A549 (cell line): ENCODE results near the gene SCARB1. TPM values are rescaled to one million over a fixed set of nuclear protein-coding genes. Genes with fewer than 3 reads are reported as not detected.

ENCODE experiments used
- ATAC-seq, 2 experiments: fragments of 200-7000 bp in 1 of 2; fragments of >200 bp in 1 of 2; cut with Nextera tagmentation in 1 of 2; cut with Tn5 transposase in 1 of 2; 3 replicates each; pipeline versions ENCODE4 v1.8.0 to v1.9.1; 2018 to 2020; ENCODE audit warnings: mild to moderate bottlenecking in 1 of 2, moderate library complexity in 1 of 2
- CTCF ChIA-PET: fragments of 300-600 bp; sonication (Branson Sonifier 250); formaldehyde crosslinking; extraction: SDS; loops from one replicate; lab custom pipeline; 2021; ENCODE audit warnings: antibody characterized with exemption, inconsistent platforms; lab: Yijun Ruan, JAX
- POLR2A ChIA-PET: fragments of 350-600 bp; formaldehyde crosslinking; extraction: SDS; loops from one replicate; lab custom pipeline; 2021; ENCODE audit warnings: antibody characterized with exemption, inconsistent platforms; lab: Yijun Ruan, JAX
- DNase-seq, 2 experiments: peaks; one replicate each; pipeline versions ENCODE4 v3.0.0 to v3.0.0-alpha.2; 2011 to 2016; ENCODE audit warnings: low read depth in 1 of 2, low spot score in 1 of 2
- FAIRE-seq: peaks from 2 replicates; lab custom pipeline; 2011; peaks lifted over from hg19 to GRCh38; lab: Jason Lieb, UNC
- H3K27ac ChIP-seq, 2 experiments: fragments of >200 bp; sonication (Bioruptor Twin); formaldehyde crosslinking; 3 replicates each; pipeline ENCODE4 v1.5.1; 2016 to 2017
- H3K4me1 ChIP-seq: fragments of >200 bp; sonication (Bioruptor Twin); formaldehyde crosslinking; 3 replicates; pipeline ENCODE4 v1.6.1; 2016
- H3K4me2 ChIP-seq: fragments of >200 bp; sonication (Bioruptor Twin); formaldehyde crosslinking; 3 replicates; pipeline ENCODE4 v1.6.1; 2016
- H3K4me3 ChIP-seq: fragments of >200 bp; sonication (Bioruptor Twin); formaldehyde crosslinking; 3 replicates; pipeline ENCODE4 v1.5.1; 2016
- H3K9me3 ChIP-seq: fragments of >200 bp; sonication (Bioruptor Twin); formaldehyde crosslinking; 3 replicates; pipeline ENCODE4 v1.6.1; 2016
- ATOH8 ChIP-seq: fragments of 250-450 bp; sonication (Bioruptor Pico); IDR thresholded peaks from 2 replicates; pipeline ENCODE4 v1.5.0; 2020; ENCODE audit warnings: low read depth, mild to moderate bottlenecking, moderate library complexity
- BHLHE40 ChIP-seq: IDR thresholded peaks from 2 replicates; pipeline ENCODE4 v1.6.1; 2012; ENCODE audit warnings: low read depth, low read length, inconsistent platforms
- CHD4 ChIP-seq: fragments of 200-600 bp; sonication (generic); IDR thresholded peaks from 2 replicates; pipeline ENCODE4 v1.6.1; 2016; ENCODE audit warnings: antibody characterized with exemption, mild to moderate bottlenecking, borderline replicate concordance
- E2F6 ChIP-seq: IDR thresholded peaks from 2 replicates; pipeline ENCODE4 v1.6.1; 2012; ENCODE audit warnings: low read depth, borderline replicate concordance
- EHF ChIP-seq: fragments of 250-450 bp; sonication (Bioruptor Pico); IDR thresholded peaks from 2 replicates; pipeline ENCODE4 v1.5.0; 2020; ENCODE audit warnings: mild to moderate bottlenecking
- EHMT2 ChIP-seq: fragments of 200-600 bp; sonication (generic); IDR thresholded peaks from 2 replicates; pipeline ENCODE4 v1.6.1; 2016; ENCODE audit warnings: antibody characterized with exemption, low read depth, mild to moderate bottlenecking, moderate library complexity
- EP300 ChIP-seq, 2 experiments: fragments of >200 bp; sonication (Bioruptor Twin); formaldehyde crosslinking; IDR thresholded peaks; 2 replicates in 1 of 2; 3 replicates in 1 of 2; pipeline ENCODE4 v1.6.1; 2016 to 2017
- ESRRA ChIP-seq: fragments of 150-350 bp; IDR thresholded peaks from 2 replicates; pipeline ENCODE4 v1.6.1; 2014; ENCODE audit warnings: mild to moderate bottlenecking, low read length, borderline replicate concordance
- FOSL2 ChIP-seq, 2 experiments: fragments of 450-650 bp in 1 of 2; fragments of >200 bp in 1 of 2; sonication (Bioruptor Twin) in 1 of 2; formaldehyde crosslinking; IDR thresholded peaks; 2 replicates each; pipeline versions ENCODE4 v1.5.0 to v1.6.1; 2016 to 2020; ENCODE audit warnings: mild to moderate bottlenecking in 1 of 2, moderate library complexity in 1 of 2
- GATA3 ChIP-seq: IDR thresholded peaks from 2 replicates; pipeline ENCODE4 v1.6.1; 2012; ENCODE audit warnings: borderline replicate concordance
- HES2 ChIP-seq: fragments of >200 bp; sonication (Bioruptor Twin); formaldehyde crosslinking; IDR thresholded peaks from 2 replicates; pipeline ENCODE4 v1.6.1; 2016
- HEYL ChIP-seq: fragments of 250-450 bp; sonication (Bioruptor Pico); IDR thresholded peaks from 2 replicates; pipeline ENCODE4 v1.8.0; 2021; ENCODE audit warnings: mild to moderate bottlenecking, moderate library complexity
- HMGXB4 ChIP-seq: fragments of 250-450 bp; sonication (Bioruptor Pico); IDR thresholded peaks from 2 replicates; pipeline ENCODE4 v1.5.0; 2021; ENCODE audit warnings: mild to moderate bottlenecking, moderate library complexity, borderline replicate concordance
- HOXA7 ChIP-seq: fragments of 250-450 bp; sonication (Bioruptor Pico); IDR thresholded peaks from 2 replicates; pipeline ENCODE4 v1.5.0; 2020; ENCODE audit warnings: mild to moderate bottlenecking, moderate library complexity
- HOXB5 ChIP-seq: fragments of 250-450 bp; sonication (Bioruptor Pico); IDR thresholded peaks from 2 replicates; pipeline ENCODE4 v1.5.0; 2020; ENCODE audit warnings: mild to moderate bottlenecking, moderate library complexity
- JUN ChIP-seq, 2 experiments: fragments of >200 bp; sonication (Bioruptor Twin); formaldehyde crosslinking; IDR thresholded peaks; 2 replicates in 1 of 2; 3 replicates in 1 of 2; pipeline ENCODE4 v1.6.1; 2016 to 2017
- JUNB ChIP-seq: fragments of >200 bp; sonication (Bioruptor Twin); formaldehyde crosslinking; IDR thresholded peaks from 2 replicates; pipeline ENCODE4 v1.6.1; 2016
- KDM1A ChIP-seq: fragments of 200-600 bp; sonication (generic); IDR thresholded peaks from 2 replicates; pipeline ENCODE4 v1.6.1; 2016; ENCODE audit warnings: low read depth, mild to moderate bottlenecking
- KDM5A ChIP-seq: fragments of 200-600 bp; sonication (generic); IDR thresholded peaks from 2 replicates; pipeline ENCODE4 v1.6.1; 2016; ENCODE audit warnings: antibody characterized with exemption, mild to moderate bottlenecking
- MAFK ChIP-seq: fragments of 450-650 bp; IDR thresholded peaks from 2 replicates; pipeline ENCODE4 v1.6.1; 2014; ENCODE audit not compliant: partially characterized antibody
- MAZ ChIP-seq: fragments of 150-350 bp; IDR thresholded peaks from 2 replicates; pipeline ENCODE4 v1.6.1; 2014; ENCODE audit warnings: antibody characterized with exemption, low read depth, low read length, borderline replicate concordance
- PBX3 ChIP-seq: IDR thresholded peaks from 2 replicates; pipeline ENCODE4 v1.6.1; 2012
- PHF8 ChIP-seq: fragments of 200-600 bp; sonication (generic); IDR thresholded peaks from 2 replicates; pipeline ENCODE4 v1.6.1; 2016; ENCODE audit warnings: low read depth, mild to moderate bottlenecking, antibody characterized with exemption, moderate library complexity, borderline replicate concordance
- POLR2AphosphoS2 ChIP-seq: conservative IDR thresholded peaks from 2 replicates; pipeline ENCODE4 v1.6.1; 2012; ENCODE audit warnings: low read length, improper control_type of control experiment, inconsistent platforms
- RAD21 ChIP-seq, 2 experiments: fragments of >200 bp in 1 of 2; sonication (Bioruptor Twin) in 1 of 2; formaldehyde crosslinking in 1 of 2; IDR thresholded peaks in 1 of 2; conservative IDR thresholded peaks in 1 of 2; 2 replicates in 1 of 2; 3 replicates in 1 of 2; pipeline ENCODE4 v1.6.1; 2012 to 2018; ENCODE audit warnings: inconsistent platforms in 1 of 2
- RARB ChIP-seq: fragments of 250-450 bp; sonication (Bioruptor Pico); IDR thresholded peaks from 2 replicates; pipeline ENCODE4 v1.8.0; 2021; ENCODE audit warnings: mild to moderate bottlenecking, moderate library complexity
- SMC3 ChIP-seq: fragments of >200 bp; sonication (Bioruptor Twin); formaldehyde crosslinking; IDR thresholded peaks from 3 replicates; pipeline ENCODE4 v1.6.1; 2018; ENCODE audit warnings: inconsistent platforms
- TFCP2L1 ChIP-seq: fragments of 250-450 bp; sonication (Bioruptor Pico); IDR thresholded peaks from 2 replicates; pipeline ENCODE4 v1.5.0; 2021; ENCODE audit warnings: mild to moderate bottlenecking
- TP53 ChIP-seq: fragments of 250-450 bp; sonication (Bioruptor Pico); IDR thresholded peaks from 2 replicates; pipeline ENCODE4 v1.5.0; 2021; ENCODE audit warnings: mild to moderate bottlenecking, moderate library complexity
- ZNF302 ChIP-seq: fragments of 250-450 bp; sonication (Bioruptor Pico); IDR thresholded peaks from 2 replicates; pipeline ENCODE4 v1.9.0; 2021; ENCODE audit warnings: inconsistent platforms, mild to moderate bottlenecking, moderate library complexity
- ZSCAN20 ChIP-seq: fragments of 250-450 bp; sonication (Bioruptor Pico); IDR thresholded peaks from 2 replicates; pipeline ENCODE4 v1.8.0; 2022; ENCODE audit warnings: mild to moderate bottlenecking, moderate library complexity
- WGBS: methylation state at CpG from one replicate; pipeline ENCODE4 v1.1.6; 2017; ENCODE audit errors: missing lambda C conversion rate; 5-methylcytosine and 5-hydroxymethylcytosine counted together
- polyA plus RNA-seq, 4 experiments: library from polyadenylated mRNA; depleted of rRNA in 3 of 4; stranded (reverse); fragments of >200 nt; fragmentation: RNase III in 1 of 4; extraction: RNeasy Plus Mini Kit Qiagen cat#74134 plus additional on column Dnase treatment in 1 of 4; gene quantifications; 2 replicates in 3 of 4; 3 replicates in 1 of 4; pipeline ENCODE4 v1.2.3, GENCODE V29; 2011 to 2017

Gene SCARB1
- polyA plus RNA-seq, 2 of the 4 experiments (the other 2 are of a cell fraction) = 81.1 to 154 TPM

- ChIA-PET POLR2A (interaction anchor here (0.7 kb wide), 1 partner anchor 15 kb away, joined by 3 read pairs; no protein-coding TSS in a partner anchor), CTCF (interaction anchor here (1.2 to 1.7 kb wide), 6 partner anchors 10 to 161 kb away, joined by 3 to 7 read pairs (median 4); no protein-coding TSS in a partner anchor)
- no peak overlapping the region for H3K4me3 ChIP-seq
- no peaks in the 10 kb centered on the region for H3K9me3 ChIP-seq
- peak overlapping the region; percentile 43 to 73 for H3K27ac ChIP-seq
- TF ChIP-seq ESRRA (no peak), HOXA7 (CRISPR knock-in tag) (no peak), TFCP2L1 (CRISPR knock-in tag) (no peak), JUNB (no peak; the same call in 1 of the 2 replicates), ATOH8 (CRISPR knock-in tag) (no peak), MAZ (no peak), EHMT2 (no peak), FOSL2 (IDR thresholded peaks at IDR 0.05) (no peak), FOSL2 (CRISPR knock-in tag; IDR thresholded peaks at IDR 0.05) (no peak), HMGXB4 (CRISPR knock-in tag) (no peak), BHLHE40 (no peak), KDM5A (no peak), HES2 (no peak), MAFK (no peak), JUN (IDR thresholded peaks at IDR 0.05) (0 out of 5 replicates have a peak, but pooled peaks of 1 of the 2 experiments have one; percentile 23), ZNF302 (CRISPR knock-in tag) (no peak), POLR2AphosphoS2 (no peak), RARB (CRISPR knock-in tag) (no peak), EHF (CRISPR knock-in tag) (no peak), PBX3 (no peak), GATA3 (peak; percentile 28; the same call in 1 of the 2 replicates), E2F6 (no peak), CHD4 (no peak), HEYL (no peak), KDM1A (no peak), RAD21 (conservative IDR thresholded peaks at IDR 0.05 in 1 of 2, IDR thresholded peaks at IDR 0.05 in 1 of 2) (0 out of 5 replicates have a peak, but pooled peaks of 1 of the 2 experiments have one; percentile 11), EP300 (IDR thresholded peaks at IDR 0.05) (peak in 1 of 2 experiments; percentile 6; a peak in 1 of 5 replicates), HOXB5 (CRISPR knock-in tag) (no peak), ZSCAN20 (CRISPR knock-in tag) (no peak), TP53 (CRISPR knock-in tag) (no peak), PHF8 (no peak), SMC3 (no peak)
- H3K4me1 ChIP-seq = peaks cover 37% of the 10 kb centered on the region
- 9% methylated on average over 3 of the region's 3 CpGs for WGBS
- FAIRE-seq (no peak), ATAC-seq (peak; percentile 60; a peak in 5 of 6 replicates), DNase-seq (peak in 1 of 2 experiments; percentile 73)
- H3K4me2 ChIP-seq = peak overlapping the region; percentile 30
Measured at GRCh38 chr12:124730455-124730932, 133.2 kb downstream of the SCARB1 start.
